Activated CD8-positive, alpha-beta memory T cell treated with anti-CD3 and anti-CD28 coated beads, Interleukin-2, amount 10 ng/mL, durations not matched to agents 7 days and 5 days (primary cell): Measurements from ENCODE around the gene MAN1C1. TPM values are rescaled to one million over a fixed set of nuclear protein-coding genes. Genes with fewer than 3 reads are reported as not detected.

ENCODE experiments used
- ATAC-seq: fragments of 150-1000 bp; cut with Tn5 transposase; one replicate; pipeline ENCODE4 v1.10.0; 2021; ENCODE audit warnings: moderate library complexity
- CTCF ChIA-PET: fragments of 350-600 bp; sonication (Branson Sonifier 250); formaldehyde crosslinking; loops from one replicate; lab custom pipeline; 2021; ENCODE audit warnings: antibody characterized with exemption; lab: Charles Lee
- DNase-seq: peaks from one replicate; pipeline ENCODE4 v3.0.0-alpha.2; 2020
- H3K27ac Mint-ChIP-seq: one replicate; pipeline ENCODE4 v1.8.0; 2021; ENCODE audit warnings: mild to moderate bottlenecking, mixed read lengths
- H3K27me3 Mint-ChIP-seq: one replicate; pipeline ENCODE4 v1.8.0; 2021; ENCODE audit warnings: mixed read lengths
- H3K36me3 Mint-ChIP-seq: one replicate; pipeline ENCODE4 v1.8.0; 2021; ENCODE audit warnings: mild to moderate bottlenecking, mixed read lengths
- H3K4me1 Mint-ChIP-seq: one replicate; pipeline ENCODE4 v1.8.0; 2021; ENCODE audit warnings: mixed read lengths
- H3K4me3 Mint-ChIP-seq: one replicate; pipeline ENCODE4 v1.8.0; 2021; ENCODE audit warnings: mild to moderate bottlenecking, moderate library complexity, mixed read lengths
- H3K9me3 Mint-ChIP-seq: one replicate; pipeline ENCODE4 v1.8.0; 2022; ENCODE audit warnings: low read depth, mixed read lengths
- total RNA-seq, 2 experiments: library from RNA; stranded (reverse); gene quantifications; one replicate each; pipeline ENCODE4 v1.2.3, GENCODE V29; 2021

MAN1C1 gene
- total RNA-seq, 2 experiments from 2014 or later = 15.5 to 20.0 TPM

DNA sequence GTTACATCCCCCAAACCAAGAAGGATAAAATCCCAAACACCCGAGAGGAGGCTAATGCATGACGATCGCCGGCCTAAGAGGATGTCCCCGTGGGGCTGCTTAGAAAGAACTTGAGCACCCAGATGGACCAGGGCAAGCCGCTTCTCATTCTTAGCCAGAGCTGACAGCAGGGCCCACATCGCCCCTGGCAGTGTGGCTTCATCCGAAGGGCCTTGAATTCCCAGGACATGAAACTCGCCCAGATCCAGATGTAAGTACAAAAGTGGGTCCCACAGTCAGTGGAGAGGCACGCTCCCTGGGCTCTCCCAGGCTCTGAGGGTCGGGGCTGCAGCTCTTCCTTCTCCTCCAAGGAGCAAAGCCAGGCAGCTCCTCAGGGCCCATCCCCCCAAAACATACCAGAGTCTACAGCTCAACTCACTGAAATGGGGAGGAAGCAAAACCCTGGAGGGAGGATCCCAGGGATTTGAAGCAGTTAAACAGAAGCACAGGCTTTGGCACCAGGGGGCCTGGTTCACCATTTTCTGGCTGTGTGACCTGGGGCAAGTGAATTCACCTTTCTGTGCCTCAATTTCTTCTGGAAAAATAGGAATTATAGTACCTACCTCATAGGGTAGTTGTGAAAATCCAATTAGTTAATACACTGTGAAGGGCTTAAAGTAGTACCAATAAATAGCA lies 85.6 kb downstream of the MAN1C1 start:
- Mint-ChIP-seq H3K27me3 (peaks cover 49% of the 10 kb centered on the region), H3K4me1 (peaks cover 27% of the 10 kb centered on the region), H3K4me3 (no peak overlapping the region), H3K9me3 (no peaks in the 10 kb centered on the region), H3K27ac (no peak overlapping the region), H3K36me3 (peaks cover 3% of the 10 kb centered on the region)
- DNase-seq (no peak), ATAC-seq (no peak)
- CTCF ChIA-PET = interaction anchor here (1.3 kb wide), 1 partner anchor 84 kb away, joined by 3 read pairs; no protein-coding TSS in a partner anchor

DNA sequence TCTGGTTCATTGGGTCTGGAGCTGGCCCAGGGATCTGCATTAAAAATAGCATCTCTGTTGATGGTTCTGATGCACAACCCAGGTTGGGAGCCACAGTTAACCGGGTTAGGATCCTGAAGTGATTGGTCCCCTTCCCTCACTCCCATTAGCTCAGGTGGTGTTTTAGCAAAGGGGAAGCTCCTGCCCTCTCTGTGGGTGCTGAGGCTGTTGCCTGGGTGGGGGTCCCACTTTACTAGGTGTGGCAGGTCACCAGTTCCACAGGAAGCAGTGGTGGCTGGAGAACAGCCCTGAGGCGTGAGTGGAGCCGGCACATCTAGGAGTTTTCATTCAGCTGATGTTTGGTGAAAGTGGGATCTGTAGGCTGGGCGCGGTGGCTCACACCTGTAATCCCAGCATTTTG lies 86.5 kb downstream of the MAN1C1 start:
- Mint-ChIP-seq H3K4me3 (no peak overlapping the region), H3K27ac (no peak overlapping the region), H3K4me1 (peaks cover 22% of the 10 kb centered on the region), H3K36me3 (peaks cover 3% of the 10 kb centered on the region), H3K9me3 (no peaks in the 10 kb centered on the region), H3K27me3 (peaks cover 45% of the 10 kb centered on the region)
- ATAC-seq (no peak), DNase-seq (no peak)
- CTCF ChIA-PET = interaction anchor here (0.7 kb wide), 1 partner anchor 84 kb away, joined by 3 read pairs; no protein-coding TSS in a partner anchor

DNA sequence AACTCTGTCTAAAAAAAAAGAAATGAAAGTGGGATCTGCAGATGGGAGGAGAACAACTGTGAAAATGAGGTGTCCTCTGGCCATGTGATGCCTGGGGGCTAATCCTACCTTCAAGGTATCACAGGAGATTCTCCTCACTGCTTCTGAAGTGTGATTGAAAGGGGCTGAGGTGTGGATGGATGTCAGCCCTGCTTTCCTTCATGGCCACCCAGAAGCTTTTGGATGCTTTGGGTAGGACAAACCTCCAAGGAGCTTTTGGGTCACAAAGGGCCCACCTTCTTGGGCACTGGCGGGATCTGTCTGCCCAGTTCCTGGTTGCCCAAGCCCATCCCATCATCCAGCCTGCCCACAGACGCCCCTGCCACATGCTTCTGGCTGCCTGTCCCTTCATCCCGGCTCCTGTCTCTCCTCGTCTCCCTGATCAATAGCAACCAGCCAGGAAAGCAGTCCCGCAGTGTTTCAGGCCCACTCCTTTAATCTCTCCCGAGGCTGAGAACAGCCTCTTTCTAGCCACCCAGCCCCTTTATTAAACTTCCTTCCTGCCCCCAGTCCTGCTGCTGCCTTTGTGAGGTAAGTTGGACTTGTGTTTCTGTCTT lies 87.2 kb downstream of the MAN1C1 start:
- Mint-ChIP-seq H3K4me3 (no peak overlapping the region), H3K36me3 (peaks cover 3% of the 10 kb centered on the region), H3K27me3 (peaks cover 43% of the 10 kb centered on the region), H3K27ac (no peak overlapping the region), H3K4me1 (peaks cover 20% of the 10 kb centered on the region), H3K9me3 (no peaks in the 10 kb centered on the region)
- CTCF ChIA-PET = interaction anchor here (0.6 to 0.7 kb wide), 2 partner anchors 85 kb away, joined by 3 read pairs; no protein-coding TSS in a partner anchor
- ATAC-seq (no peak), DNase-seq (no peak)

DNA sequence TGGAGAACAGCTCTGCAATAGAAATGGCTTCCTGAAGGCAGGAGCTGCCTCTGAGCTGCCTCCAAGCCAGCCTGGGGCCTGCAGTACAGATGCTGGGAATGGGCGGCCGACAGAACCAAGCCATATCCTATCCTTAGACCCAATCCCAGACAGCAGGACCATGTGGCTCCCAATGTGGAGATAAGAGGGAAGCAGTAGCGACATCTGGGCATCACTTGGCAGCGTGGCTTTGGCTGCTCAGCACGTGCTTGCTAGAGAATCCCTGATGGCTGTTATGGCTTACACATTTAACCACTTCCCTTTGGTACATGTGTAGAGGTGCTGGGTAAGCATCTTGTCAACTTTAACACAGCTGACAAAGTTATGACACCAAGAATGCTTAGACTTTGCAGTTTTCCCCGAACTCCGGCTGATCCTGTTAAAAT lies 87.7 kb downstream of the MAN1C1 start:
- H3K4me1 Mint-ChIP-seq = peaks cover 20% of the 10 kb centered on the region
- H3K27me3 Mint-ChIP-seq = peaks cover 43% of the 10 kb centered on the region
- CTCF ChIA-PET = interaction anchor here (0.6 to 0.8 kb wide), 2 partner anchors 62 to 86 kb away, joined by 3 read pairs; no protein-coding TSS in a partner anchor
- H3K9me3 Mint-ChIP-seq = no peaks in the 10 kb centered on the region
- no peak overlapping the region for H3K4me3 Mint-ChIP-seq
- peaks cover 3% of the 10 kb centered on the region for H3K36me3 Mint-ChIP-seq
- peak; percentile 60 for DNase-seq
- ATAC-seq = peak; percentile 71
- H3K27ac Mint-ChIP-seq = no peak overlapping the region

DNA sequence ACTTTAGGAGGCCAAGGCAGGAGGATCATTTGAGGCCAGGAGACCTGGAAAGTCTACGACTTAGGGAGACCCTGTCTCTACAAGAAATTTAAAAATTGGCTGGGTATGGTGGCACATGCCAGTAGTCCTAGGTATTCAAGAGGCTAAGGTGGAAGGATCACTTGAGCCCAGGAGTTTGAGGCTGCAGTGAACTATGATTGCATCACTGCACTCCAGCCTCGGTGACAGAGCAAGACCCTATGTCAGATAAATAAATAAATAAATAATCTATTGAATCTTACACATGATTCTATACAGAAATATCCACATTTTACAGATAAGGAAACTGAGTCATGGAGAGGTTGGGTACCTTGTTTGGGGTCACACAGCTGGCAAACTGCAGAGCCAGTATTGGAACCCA lies 89.1 kb downstream of the MAN1C1 start:
- Mint-ChIP-seq H3K4me3 (no peak overlapping the region), H3K27ac (no peak overlapping the region), H3K36me3 (peaks cover 3% of the 10 kb centered on the region), H3K27me3 (peaks cover 37% of the 10 kb centered on the region), H3K9me3 (no peaks in the 10 kb centered on the region), H3K4me1 (peaks cover 22% of the 10 kb centered on the region)
- ATAC-seq = no peak
- DNase-seq = no peak
- CTCF ChIA-PET = interaction anchor here (1.0 kb wide), 1 partner anchor 9 kb away, joined by 3 read pairs; no protein-coding TSS in a partner anchor

DNA sequence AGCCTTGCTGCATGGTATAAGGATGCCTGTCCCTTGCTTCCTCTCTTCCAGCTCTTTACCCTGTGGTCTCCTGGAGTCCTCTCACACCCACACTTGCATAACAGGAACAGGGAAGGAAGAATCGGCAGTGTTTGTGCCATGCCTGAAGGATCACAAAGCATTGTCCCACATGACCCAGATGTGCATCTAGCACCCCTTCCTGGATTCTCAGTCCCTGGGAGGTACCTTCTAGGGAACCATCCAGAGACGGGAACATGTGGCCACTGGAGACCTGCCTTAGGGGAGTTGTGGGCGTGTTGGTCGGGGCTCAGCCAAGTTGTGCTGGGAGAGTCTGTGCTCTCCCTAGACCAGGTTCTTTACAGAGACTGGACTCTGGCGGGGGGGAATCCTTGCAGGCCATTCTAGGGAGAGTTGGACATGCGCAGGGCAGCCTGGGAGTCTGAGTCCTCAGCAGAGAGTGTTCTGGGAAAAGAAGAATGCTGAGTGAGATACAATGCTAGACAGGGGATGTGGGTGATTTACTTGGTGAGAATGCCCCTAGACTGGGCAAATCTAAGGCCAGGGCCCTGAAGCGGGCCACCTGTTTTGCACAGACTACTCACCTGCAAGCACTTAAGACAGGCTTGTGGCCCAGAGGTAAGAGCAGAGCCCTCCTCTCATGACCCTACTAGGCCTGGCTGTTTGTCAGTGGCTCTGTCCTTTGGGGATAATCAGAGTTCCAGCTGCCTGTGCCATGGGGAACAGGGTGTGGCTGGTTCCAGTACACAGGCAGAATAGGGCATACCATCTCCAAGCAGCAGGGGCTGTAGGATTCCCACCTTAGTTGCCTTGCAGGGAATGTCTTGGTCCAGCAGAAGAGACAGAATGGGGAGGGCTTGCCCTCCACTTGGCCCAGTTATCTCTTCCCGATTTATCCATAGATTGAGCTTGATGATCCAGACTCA lies 89.8 kb downstream of the MAN1C1 start:
- CTCF ChIA-PET = interaction anchor here (1.0 kb wide), 1 partner anchor 8 kb away, joined by 3 read pairs; no protein-coding TSS in a partner anchor
- no peak overlapping the region for H3K27ac Mint-ChIP-seq
- no peak overlapping the region for H3K4me3 Mint-ChIP-seq
- no peak for ATAC-seq
- H3K4me1 Mint-ChIP-seq = peaks cover 29% of the 10 kb centered on the region
- H3K27me3 Mint-ChIP-seq = peaks cover 35% of the 10 kb centered on the region
- H3K9me3 Mint-ChIP-seq = no peaks in the 10 kb centered on the region
- H3K36me3 Mint-ChIP-seq = peaks cover 3% of the 10 kb centered on the region
- no peak for DNase-seq

DNA sequence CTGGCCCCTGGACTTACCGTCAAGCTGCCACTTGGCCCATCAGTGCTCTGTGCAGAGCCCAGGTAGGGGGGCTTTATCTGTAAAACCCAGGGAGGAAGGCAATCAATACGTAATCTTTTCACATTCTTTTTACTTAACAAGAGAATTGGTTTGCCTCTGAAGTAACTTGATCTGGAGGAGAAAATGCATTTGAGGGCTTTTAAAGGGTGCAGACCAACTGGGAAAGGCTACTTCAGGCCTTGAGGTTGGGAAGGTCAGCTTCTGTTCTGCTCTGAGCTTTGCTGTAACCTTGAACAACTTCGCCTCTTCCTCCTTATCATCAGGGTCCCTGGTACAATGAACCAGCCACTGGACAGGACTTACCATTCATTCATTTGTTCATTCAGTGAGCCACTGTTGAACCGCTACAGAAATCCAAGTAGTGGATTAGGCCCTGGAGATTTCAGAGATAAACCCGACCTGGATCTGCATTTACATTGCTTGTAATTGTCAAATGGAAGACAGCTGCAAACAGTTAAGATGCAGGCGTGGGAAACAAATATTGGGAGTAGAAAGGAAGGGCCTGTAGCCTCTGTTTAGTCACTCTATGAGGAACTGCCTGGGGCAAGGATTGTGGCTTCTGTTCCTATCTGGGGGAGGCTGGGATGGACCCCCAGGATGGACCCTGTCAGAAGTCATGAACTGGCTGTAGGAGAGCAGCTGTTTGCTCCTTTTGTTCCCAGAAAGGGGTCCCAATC lies 90.9 kb downstream of the MAN1C1 start:
- Mint-ChIP-seq H3K36me3 (peaks cover 3% of the 10 kb centered on the region), H3K4me1 (peaks cover 36% of the 10 kb centered on the region), H3K27me3 (peaks cover 31% of the 10 kb centered on the region), H3K4me3 (no peak overlapping the region), H3K27ac (no peak overlapping the region), H3K9me3 (no peaks in the 10 kb centered on the region)
- DNase-seq = no peak
- ATAC-seq = no peak
- CTCF ChIA-PET = interaction anchor here (1.1 kb wide), 1 partner anchor 19 kb away, joined by 3 read pairs; no protein-coding TSS in a partner anchor

DNA sequence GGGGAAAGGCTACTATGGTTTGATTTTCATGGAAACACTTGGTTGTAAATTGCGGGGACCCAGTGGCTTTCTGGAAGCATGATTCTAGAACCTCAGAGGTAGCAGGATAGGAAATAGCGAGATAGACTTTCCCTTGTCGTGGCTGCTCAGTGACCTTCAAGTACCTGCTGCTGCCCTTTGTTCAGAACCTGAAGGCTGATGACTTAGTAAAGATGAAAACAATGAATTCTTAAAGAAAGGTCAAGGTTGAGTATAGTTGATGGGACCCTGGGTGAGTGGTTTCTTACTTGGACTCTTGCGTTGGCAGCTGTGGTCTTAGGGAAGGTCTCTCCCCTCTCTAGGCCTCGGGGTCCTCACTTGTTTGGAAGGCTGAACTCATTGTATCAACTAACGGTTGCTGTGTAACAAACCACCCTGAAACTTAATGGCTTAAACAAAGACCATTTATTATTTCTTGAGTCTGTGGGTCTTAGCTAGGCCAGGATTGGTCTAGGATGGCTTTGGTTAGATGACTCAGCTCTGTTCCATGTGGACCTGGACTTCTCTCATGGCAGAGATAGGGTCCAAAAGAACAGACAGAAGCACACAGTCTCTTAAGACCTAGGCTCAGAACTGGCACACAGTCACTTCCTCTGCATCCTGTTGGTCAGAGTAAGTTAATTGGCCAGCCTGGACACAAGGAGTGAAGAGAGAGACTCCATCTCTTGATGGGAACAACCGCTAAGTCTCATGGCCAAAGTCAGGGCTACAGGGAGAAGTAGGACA lies 94.2 kb downstream of the MAN1C1 start:
- H3K36me3 Mint-ChIP-seq = no peaks in the 10 kb centered on the region
- CTCF ChIA-PET = interaction anchor here (1.5 kb wide), 1 partner anchor 13 kb away, joined by 4 read pairs; no protein-coding TSS in a partner anchor
- no peak for ATAC-seq
- H3K27me3 Mint-ChIP-seq = peaks cover 13% of the 10 kb centered on the region
- peaks cover 19% of the 10 kb centered on the region for H3K4me1 Mint-ChIP-seq
- no peak overlapping the region for H3K4me3 Mint-ChIP-seq
- DNase-seq = no peak
- H3K9me3 Mint-ChIP-seq = no peaks in the 10 kb centered on the region
- H3K27ac Mint-ChIP-seq = no peak overlapping the region

DNA sequence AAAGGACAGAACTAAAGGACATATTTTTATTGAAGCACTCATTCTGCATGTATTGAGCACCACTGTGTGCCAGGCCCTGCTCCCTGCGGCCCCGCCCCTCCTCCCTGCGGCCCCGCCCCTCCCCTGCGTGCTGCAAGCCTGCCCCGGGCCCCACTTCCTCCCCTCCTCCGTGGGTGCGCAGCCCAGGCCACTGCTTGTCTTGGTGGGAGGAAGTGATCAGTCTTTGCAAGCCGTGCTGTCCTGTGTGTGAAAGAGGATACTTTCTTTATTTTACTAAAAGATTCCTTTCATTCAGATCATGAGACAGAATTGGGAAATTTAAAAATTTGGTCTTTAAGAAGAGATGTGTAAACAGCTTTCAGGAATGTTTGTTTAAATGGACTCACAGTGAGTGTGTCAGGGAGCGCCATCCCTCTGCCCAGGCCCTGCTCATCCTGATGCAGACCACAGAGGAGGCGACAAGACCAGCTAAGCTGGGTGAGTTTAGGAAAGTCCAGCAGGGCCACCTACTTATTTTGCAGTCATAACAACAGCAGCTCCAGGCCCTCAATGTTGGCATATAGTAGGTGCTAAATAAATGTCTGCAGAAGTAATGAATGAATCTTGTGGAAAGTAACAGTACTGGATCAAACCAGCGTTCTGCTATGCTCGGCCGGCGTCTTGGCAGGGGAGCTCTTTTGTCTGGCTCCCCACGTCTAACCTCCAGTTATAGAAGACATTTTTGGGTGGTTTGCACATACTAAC lies 95.1 kb downstream of the MAN1C1 start:
- peak; percentile 93 for ATAC-seq
- H3K9me3 Mint-ChIP-seq = no peaks in the 10 kb centered on the region
- no peak overlapping the region for H3K27ac Mint-ChIP-seq
- H3K4me3 Mint-ChIP-seq = no peak overlapping the region
- H3K36me3 Mint-ChIP-seq = no peaks in the 10 kb centered on the region
- CTCF ChIA-PET = interaction anchor here (1.5 kb wide), 1 partner anchor 14 kb away, joined by 4 read pairs; no protein-coding TSS in a partner anchor
- peaks cover 13% of the 10 kb centered on the region for H3K27me3 Mint-ChIP-seq
- peak; percentile 71 for DNase-seq
- peaks cover 19% of the 10 kb centered on the region for H3K4me1 Mint-ChIP-seq

DNA sequence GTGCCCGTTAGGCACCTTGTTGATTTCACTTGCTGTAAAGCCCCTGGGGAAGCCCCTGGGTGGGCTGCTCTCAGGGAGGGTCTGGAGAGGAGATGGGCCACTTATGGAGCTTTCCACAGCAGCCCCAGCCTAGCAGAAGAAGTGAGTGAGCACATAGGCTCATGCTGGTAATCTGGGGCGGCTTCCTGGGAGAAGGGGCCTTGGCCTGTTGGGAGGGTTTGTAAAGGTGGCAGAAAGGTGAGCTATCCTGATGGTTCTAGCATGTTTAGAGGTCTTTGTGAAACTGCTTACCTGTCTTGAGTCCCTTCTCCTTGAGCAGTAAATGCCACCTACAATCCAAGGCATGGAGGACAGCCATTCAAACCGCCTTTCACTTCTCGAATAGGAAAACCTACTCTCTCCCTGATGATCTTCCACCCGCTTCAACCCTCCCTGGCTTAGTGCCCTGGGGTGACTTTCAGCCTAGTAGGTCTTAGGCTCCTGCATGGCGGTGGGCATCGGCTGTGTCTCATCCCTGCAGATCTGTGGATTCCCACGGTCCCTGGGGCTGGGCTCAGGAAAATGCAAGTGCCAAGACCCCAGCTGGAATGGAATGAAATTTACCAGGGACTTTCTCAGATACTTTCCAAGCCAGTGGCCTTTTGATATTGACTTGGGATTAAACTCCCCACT lies 95.8 kb downstream of the MAN1C1 start:
- ATAC-seq = no peak
- no peaks in the 10 kb centered on the region for H3K9me3 Mint-ChIP-seq
- CTCF ChIA-PET = interaction anchor here (1.5 kb wide), 1 partner anchor 15 kb away, joined by 4 read pairs; no protein-coding TSS in a partner anchor
- H3K4me1 Mint-ChIP-seq = peaks cover 19% of the 10 kb centered on the region
- DNase-seq = no peak
- H3K27me3 Mint-ChIP-seq = peaks cover 13% of the 10 kb centered on the region
- H3K36me3 Mint-ChIP-seq = no peaks in the 10 kb centered on the region
- no peak overlapping the region for H3K27ac Mint-ChIP-seq
- no peak overlapping the region for H3K4me3 Mint-ChIP-seq

DNA sequence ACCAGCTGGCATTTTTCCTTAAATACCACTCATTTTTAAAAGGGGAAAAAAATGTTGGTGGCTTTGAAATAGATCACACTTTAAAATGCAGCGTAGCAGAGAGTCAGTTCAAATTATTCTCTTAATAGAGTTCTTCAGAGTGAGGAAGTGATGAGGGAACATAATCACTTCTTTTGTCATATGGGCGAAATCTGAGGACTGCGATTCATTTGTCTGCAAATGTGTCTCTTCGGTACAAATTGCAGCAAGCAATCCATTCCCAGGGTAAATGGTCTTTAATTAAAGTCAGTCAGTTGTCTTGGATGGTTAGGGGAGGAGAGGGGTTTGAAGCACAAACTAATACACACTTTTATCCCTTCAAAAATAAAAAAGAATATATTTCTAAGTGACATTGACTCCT lies 97.4 kb downstream of the MAN1C1 start:
- Mint-ChIP-seq H3K4me3 (no peak overlapping the region), H3K27ac (no peak overlapping the region), H3K27me3 (peaks cover 21% of the 10 kb centered on the region), H3K36me3 (peaks cover 4% of the 10 kb centered on the region), H3K9me3 (peaks cover 4% of the 10 kb centered on the region), H3K4me1 (peaks cover 16% of the 10 kb centered on the region)
- no peak for DNase-seq
- no peak for ATAC-seq
- CTCF ChIA-PET = interaction anchor here (1.3 to 1.6 kb wide), 2 partner anchors 9 to 105 kb away, joined by 3 to 4 read pairs; no protein-coding TSS in a partner anchor
